H54 (cell line): Measurements from ENCODE around the gene LIX1L.

Experiments used
- DNase-seq: peaks from one replicate; pipeline ENCODE4 v3.0.0; 2011; ENCODE audit warnings: low spot score, mixed read lengths; ENCODE audit not compliant: insufficient read length
- FAIRE-seq: peaks from 3 replicates; lab custom pipeline; 2011; peaks lifted over from hg19 to GRCh38; lab: Jason Lieb, UNC
- POLR2A ChIP-seq: IDR thresholded peaks from 2 replicates; pipeline ENCODE4 v1.6.1; 2011; ENCODE audit warnings: low read depth, mild to moderate bottlenecking, low read length

Gene LIX1L

DNA sequence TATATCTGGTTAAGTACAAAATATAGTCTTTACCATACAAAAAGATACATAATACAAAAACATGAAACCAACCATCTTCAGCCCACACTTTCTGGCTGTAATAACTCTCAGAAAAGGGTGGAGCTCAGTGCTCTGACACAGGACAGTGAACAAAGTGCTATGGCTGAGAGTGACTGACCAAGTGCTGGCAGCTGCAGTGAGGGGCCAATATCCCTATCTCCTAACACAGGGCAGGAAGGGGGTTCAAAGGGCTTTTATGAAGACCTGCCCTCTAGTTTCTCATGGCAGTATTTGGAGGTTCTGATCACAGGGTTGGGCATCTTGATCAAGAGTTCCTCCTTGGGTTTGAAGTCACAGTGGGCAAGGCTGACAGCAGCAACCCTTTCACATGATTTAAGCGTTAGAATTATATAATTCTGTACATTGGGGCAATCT lies 34.7 kb upstream of the LIX1L start:
- no peak for DNase-seq
- no peak for FAIRE-seq
- no peak for TF ChIP-seq POLR2A

DNA sequence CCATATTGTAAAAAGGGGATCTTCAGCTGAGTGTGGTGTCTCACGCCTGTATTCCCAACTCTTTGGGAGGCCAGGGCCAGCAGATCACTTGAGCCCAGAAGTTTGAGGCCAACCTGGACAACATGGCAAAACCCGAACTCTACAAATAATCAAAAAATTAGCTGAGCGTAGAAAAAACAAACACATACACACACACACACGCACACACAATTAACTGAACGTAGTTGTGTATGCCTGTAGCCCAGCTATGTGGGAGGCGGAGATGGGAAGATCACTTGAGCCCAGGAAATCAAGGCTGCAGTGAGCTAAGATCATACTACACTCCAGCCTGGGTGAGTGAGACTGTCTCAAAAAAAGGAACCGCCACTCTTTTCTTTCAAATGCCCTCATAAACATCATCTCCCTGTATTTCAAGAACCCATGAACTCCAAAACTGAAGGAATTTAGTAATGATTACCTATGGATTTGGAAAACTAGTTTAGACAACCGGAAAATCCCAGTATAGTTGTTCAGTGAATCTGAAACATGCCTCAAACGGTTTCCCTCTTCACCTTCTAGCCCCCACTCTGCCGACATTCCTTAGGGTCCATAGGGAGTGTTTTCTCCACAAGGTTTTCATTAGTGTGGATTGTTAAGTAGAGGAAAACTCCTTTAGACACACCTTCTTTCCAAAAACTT lies 34.1 kb upstream of the LIX1L start:
- DNase-seq, result no peak
- no peak for TF ChIP-seq POLR2A
- no peak for FAIRE-seq

DNA sequence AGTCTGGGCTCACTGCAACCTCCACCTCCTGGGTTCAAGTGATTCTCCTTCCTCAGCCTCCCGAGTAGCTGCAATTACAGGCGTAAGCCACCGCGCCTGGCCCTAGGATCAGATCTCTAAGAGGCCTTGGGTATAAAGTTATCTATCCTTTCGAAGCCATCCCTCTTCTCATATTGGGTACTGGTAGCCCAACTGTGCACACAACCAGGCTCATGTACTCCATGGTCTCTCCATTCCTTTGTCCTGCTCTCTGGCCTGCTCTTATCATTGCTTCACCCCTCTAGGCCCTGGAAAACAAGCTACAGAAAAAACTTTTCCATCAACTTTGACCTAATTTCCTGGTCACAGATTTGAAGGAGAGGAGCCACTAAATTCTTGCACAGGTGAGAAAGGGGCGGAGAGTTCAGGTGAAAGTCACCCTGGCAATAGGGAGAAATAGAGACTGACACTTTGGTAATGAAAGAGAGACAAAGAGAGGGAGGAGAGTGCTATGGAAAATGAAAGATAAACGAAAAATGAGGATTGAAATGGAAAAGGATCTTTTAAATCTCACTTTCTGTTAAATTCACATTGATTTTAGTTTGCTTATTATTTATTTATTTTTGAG lies 32.5 kb upstream of the LIX1L start:
- FAIRE-seq, result no peak
- no peak for DNase-seq
- no peak for TF ChIP-seq POLR2A

DNA sequence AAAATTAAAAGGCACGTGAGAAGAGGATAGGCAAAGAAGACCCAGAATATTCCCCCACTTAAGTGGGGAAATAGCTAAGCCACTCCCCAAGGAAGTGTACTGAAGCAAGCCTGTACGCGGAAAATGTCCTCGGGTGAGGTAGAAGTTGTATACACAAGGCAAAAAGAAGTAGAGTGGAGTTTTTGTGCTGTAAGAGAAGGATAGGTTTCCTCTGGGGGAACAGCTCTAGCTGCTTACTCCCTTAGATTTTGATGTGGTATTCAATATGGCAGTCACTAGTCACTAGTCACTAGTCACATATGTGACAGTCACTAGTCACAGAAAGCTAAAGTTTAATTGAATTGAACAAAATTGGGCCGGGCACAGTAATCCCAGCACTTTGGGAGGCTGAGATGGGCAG lies 31.0 kb upstream of the LIX1L start:
- TF ChIP-seq POLR2A, result no peak
- DNase-seq (no peak), FAIRE-seq (no peak)

DNA sequence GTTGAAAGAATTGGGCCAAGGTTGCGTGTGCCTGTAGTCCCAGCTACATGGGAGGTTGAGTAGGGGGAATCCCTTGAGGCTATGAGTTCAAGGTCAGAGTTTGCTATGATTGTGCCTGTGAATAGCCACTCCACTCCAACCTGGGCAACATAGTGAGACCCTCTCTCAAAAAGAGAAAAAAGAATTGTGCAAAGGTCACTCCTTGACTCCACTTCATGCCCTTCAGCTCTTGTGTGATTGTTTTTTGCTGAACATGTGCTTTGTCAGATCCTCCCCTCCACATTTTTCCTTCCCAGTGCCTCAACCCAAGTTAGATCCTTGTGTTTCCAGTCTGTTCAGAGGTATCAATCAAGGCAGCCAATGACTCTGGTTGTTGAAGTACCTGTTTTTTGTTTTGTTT lies 30.1 kb upstream of the LIX1L start:
- no peak for DNase-seq
- no peak for FAIRE-seq
- no peak for TF ChIP-seq POLR2A

DNA sequence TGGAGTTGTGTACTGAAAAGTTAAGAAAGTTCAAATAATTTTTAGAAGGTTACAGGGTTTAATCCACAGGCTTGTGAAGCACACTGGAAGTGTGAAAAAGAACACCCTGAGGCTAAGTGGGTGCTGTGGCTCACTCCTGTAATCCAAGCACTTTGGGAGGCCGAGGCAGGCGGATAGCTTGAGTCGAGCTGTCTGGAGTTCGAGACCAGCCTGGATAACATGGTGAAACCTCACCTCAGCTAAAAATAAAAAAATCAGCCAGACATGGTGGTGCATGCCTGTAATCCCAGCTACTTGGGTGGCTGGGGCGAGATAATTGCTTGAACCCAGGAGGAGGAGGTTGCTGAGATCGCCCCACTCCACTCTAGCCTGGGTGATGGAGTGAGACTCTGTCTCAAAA lies 28.7 kb upstream of the LIX1L start:
- FAIRE-seq (no peak), DNase-seq (no peak)
- TF ChIP-seq POLR2A, result no peak

DNA sequence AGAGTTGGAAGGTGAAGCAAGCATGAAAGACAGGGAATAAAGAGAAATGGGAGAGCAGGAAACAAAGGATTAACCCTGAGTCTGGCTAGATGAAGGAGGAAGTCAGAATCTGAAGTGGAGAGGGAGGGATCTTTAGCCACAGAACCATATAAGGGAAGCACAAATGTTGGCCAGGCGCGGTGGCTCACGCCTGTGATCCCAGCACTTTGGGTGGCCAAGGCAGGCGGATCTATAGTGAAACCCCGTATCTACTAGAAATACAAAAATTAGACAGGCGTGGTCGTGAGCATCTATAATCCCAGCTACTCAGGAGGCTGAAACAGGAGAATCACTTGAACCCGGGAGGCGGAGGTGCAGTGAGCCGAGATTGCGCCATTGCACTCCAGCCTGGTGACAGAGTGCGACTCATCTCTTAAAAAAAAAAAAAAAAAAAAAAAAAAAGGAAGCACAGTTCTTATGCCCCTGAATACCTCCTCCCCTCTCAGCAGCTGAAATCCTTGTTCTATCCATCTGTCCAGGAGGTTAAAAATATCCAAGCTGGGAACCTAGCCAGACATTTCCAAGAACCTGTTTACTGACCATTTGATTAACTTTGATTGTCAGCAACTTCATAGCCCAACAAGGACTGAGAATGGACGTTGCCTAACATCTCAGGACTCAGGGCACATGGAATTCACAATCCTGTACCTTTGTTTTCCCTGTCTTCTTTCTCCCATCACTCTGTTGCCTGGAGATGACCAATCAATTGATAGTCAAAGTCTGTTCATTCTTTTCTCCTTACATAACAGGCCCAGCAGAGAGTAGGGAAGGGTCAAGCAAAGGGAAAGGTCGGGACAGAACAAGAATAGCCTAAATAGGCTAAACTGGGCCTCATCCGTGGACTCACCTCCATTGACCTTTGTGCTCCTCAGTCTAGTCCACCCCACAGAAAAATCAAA lies 28.0 kb upstream of the LIX1L start:
- no peak for TF ChIP-seq POLR2A
- FAIRE-seq, result no peak

DNA sequence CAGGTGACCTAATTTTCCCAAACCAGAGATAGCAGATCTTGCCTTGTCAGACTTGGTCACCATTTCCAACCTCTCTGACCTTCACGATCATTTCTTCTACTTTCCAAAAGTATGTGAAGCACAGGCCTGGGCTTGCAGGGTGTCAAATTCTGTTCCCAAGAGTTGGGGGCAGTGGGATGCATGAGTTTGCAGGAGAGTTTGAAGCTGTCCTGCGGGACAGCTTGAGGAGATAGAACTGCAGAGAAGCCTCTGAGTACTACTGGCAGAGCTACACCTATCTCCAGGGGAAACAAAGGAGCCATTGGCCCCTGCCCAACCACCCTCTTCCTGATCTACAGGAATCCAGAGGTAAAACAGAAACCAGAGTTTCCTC lies 27.3 kb upstream of the LIX1L start:
- TF ChIP-seq POLR2A, result no peak
- DNase-seq (no peak), FAIRE-seq (no peak)

More for the DNA sequence above, 28.0 kb upstream of the LIX1L start:
- no peak for DNase-seq

DNA sequence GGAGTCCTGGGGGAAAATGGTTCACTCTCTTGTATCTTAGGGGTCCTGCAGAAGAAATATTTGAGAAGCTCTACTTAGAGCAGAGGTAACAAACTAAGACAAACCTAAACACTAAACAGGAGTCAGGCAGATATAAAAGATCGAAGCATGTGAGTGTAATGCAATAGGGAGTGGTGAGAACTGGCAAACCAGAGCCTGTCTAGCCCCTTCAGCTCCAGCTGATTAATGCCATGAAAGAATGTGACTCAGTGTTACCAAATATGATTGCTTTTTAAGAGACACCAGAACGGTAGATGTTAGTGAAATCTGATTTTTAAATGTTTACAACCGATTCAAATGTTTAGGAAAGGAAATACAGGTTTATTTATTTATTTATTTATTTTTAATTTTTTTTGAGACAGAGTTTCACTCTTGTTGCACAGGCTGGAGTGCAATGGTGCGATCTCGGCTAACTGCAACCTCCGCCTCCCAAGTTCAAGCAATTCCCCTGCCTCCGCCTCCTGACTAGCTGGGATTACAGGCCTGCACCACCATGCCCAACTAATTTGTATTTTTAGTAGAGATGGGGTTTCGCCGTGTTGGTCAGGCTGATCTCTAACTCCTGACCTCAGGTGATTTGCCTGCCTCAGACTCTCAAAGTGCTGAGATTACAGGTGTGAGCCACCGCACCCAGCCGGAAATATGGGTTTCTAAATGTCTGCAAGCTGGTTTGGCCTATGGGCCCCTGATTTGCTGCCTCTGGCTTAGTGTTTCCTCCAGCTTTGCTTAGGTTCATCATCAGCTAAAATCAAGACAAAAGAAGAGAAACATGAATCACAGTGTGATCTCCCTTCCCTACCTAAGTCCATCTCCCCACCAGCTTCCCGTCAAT lies 26.4 kb upstream of the LIX1L start:
- FAIRE-seq, result no peak
- no peak for TF ChIP-seq POLR2A

DNA sequence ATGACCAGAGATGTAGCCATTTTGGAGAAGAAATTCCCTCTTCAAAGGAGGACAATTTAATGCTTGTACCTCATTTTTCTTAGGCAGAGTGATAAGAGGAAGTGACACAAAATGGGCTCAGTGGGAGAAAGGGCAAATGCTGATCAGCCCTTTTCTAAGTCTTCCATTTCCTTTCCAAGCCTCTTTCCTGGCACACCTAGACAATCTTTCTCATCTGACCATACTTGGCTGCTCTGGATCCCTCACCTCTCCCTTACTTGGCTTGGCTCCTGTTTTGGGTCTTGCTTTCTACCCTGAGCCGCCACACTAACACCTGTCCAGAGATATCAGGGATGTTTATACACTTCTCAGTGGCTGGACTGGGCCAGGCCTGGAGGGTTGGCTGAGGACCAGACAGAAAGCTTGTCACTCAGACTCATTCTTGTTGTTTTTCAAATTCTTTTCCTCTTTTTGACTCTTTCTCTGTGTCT lies 25.4 kb upstream of the LIX1L start:
- TF ChIP-seq POLR2A, result no peak
- FAIRE-seq (no peak), DNase-seq (no peak)

More for the DNA sequence above, 26.4 kb upstream of the LIX1L start:
- no peak for DNase-seq

DNA sequence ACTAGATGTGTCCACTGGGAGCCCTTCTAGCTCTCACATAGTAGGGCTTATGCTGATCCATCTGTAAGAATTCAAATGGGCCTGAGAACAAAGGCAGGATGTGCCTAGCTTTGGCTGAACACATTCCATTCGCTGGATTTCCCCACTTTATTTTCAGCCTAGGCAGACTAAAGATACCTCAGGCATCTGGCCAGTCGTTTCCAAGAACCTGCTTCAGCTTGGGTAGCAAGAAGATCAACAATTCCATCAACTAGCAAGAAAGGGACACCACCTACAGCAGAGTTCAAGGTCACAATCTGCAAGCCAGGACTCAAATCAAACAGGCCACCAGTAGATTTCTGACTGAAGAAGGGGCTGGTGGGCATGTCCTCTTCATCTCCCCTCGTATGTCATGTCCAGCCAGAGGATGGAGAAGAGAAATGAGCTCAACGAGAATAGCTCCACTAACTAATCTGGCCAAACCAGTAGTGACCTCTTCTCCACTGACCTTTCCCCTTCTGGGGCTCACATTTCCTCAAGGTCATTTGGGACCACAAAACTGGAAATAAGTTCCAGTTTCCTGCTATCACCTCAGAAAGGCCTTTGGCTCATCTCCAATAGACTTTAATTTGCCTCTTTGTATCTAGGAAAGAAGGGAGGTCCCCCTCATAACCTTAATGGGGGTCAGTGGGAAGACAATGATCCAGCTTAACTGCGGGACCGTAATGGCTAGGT lies 24.4 kb upstream of the LIX1L start:
- no peak for FAIRE-seq
- no peak for DNase-seq
- no peak for TF ChIP-seq POLR2A

DNA sequence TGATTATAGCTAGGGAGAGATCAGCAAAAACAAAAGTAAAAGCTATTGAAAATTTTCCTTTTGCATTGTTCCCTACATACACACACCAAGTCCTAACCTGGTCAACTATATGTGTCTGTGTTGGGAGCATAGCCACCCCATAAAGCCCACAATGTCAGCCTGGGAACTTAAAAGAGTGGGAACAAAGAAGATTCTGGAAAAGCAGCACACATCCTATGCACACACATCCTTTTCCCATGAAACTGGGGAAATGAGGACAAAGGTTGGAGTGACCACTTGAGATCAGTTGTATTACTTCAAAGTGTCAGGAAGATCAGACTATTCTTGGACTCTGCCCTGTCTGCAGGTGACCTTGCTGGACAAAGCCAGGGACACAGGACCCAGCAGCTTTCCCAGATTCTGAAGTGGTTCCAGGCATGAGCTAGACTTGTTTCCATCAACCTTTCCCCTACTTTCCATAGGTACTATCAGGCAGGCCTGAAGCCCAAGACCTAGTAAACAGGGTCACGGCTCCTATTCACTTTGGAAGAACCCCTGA lies 22.7 kb upstream of the LIX1L start:
- no peak for DNase-seq
- TF ChIP-seq POLR2A, result no peak
- FAIRE-seq, result no peak
